Body of pancreas (tissue), 4 donors: ENCODE measurements around the gene CLECL1. TPM values are rescaled to one million over a fixed set of nuclear protein-coding genes. Genes with fewer than 3 reads are reported as not detected.
"Not testable (repeated sequence)": the region's sequence is repeated elsewhere in the genome, so short reads cannot be mapped to it uniquely, and the experiment has no call there.

Experiments
- ATAC-seq: fragments of 150-250 bp; one replicate; pipeline ENCODE4 v1.9.1; 2016
- DNase-seq, 4 donors: peaks; one replicate each; pipeline ENCODE4 v3.0.0-alpha.2; 2019
- H3K27ac ChIP-seq, 4 donors: fragments of 200-600 bp; sonication (generic); 1 replicate in 3 of 4; 2 replicates in 1 of 4; pipeline versions ENCODE4 v1.5.1 to v1.6.1; 2016 to 2019; ENCODE audit warnings: mild to moderate bottlenecking in 1 of 4, mixed read lengths in 1 of 4, moderate library complexity in 1 of 4
- H3K27me3 ChIP-seq, 2 donors: fragments of 200-600 bp; sonication (generic); one replicate each; pipeline ENCODE4 v1.6.0; 2016; ENCODE audit warnings: mild to moderate bottlenecking in 1 of 2
- H3K36me3 ChIP-seq, 2 donors: fragments of 200-600 bp; sonication (generic); replicated peaks in 1 of 2; 2 replicates each; pipeline ENCODE4 v1.5.1; 2016; ENCODE audit warnings: low read depth in 2 of 2; ENCODE audit not compliant: insufficient read depth in 1 of 2
- H3K4me1 ChIP-seq: fragments of 200-600 bp; sonication (generic); one replicate; pipeline ENCODE4 v1.6.0; 2016
- H3K4me3 ChIP-seq, 2 donors: fragments of 200-600 bp; sonication (generic); 1 replicate in 1 of 2; 2 replicates in 1 of 2; pipeline ENCODE4 v1.5.1; 2016 to 2019
- H3K9me3 ChIP-seq, 3 donors: fragments of 200-600 bp; sonication (generic); 1 replicate in 2 of 3; 2 replicates in 1 of 3; pipeline ENCODE4 v1.5.1; 2016
- POLR2A ChIP-seq, 3 donors: fragments of 450-650 bp; IDR thresholded peaks; one replicate each; pipeline ENCODE4 v1.6.1; 2016; ENCODE audit warnings: antibody characterized with exemption in 3 of 3, mild to moderate bottlenecking in 2 of 3
- WGBS, 2 donors: methylation state at CpG; one replicate each; pipeline ENCODE4 v1.1.5; 2017; 5-methylcytosine and 5-hydroxymethylcytosine counted together
- intact Hi-C: fragments of 100-400 bp; cut with DNase I; formaldehyde crosslinking; loops from one replicate; pipeline ENCODE4 v1.15.1; 2023
- total RNA-seq, 2 donors: library from RNA; depleted of rRNA; stranded (reverse); fragments of >200 nt; gene quantifications; one replicate each; pipeline ENCODE4 v1.1.0, GENCODE V29; 2016
- TF ChIP-seq, protein P1 (sequence below), 7 experiments: fragments of 450-650 bp in 4 of 7; fragments of 200-600 bp in 3 of 7; sonication (generic) in 3 of 7; IDR thresholded peaks; one replicate each; pipeline ENCODE4 v1.5.1; 2016 to 2019; ENCODE audit warnings: antibody characterized with exemption in 7 of 7

The CLECL1 gene
- total RNA-seq, 2 donors from 2014 or later, result not detected

DNA sequence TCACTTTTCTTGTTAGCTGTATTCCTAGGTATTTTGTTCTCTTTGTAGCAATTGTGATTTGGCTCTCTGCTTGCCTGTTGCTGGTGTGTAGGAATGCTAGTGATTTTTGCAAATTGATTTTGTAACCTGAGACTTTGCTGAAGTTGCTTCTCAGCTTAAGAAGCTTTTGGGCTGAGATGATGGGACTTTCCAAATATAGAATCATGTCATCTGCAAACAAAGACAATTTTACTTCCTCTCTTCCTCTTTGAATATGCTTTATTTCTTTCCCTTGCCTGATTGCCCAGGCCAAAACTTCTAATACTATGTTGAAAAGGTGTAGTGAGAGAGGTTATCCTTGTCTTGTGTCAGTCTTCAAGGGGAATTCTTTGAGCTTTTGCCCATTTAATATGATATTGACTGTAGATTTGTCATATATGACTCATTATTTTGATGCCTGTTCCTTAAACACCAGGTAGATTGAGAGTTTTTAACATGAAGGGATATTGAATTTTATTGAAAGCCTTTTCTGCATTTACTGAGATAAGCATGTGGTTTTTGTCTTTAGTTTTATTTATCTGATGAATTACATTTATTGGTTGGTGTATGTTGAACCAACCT lies 26.7 kb downstream of the CLECL1 start:
- peaks cover 5% of the 10 kb centered on the region for H3K4me1 ChIP-seq
- no peak for DNase-seq
- no peak for TF ChIP-seq POLR2A (IDR thresholded peaks at IDR 0.05)
- TF ChIP-seq, protein P1, sequence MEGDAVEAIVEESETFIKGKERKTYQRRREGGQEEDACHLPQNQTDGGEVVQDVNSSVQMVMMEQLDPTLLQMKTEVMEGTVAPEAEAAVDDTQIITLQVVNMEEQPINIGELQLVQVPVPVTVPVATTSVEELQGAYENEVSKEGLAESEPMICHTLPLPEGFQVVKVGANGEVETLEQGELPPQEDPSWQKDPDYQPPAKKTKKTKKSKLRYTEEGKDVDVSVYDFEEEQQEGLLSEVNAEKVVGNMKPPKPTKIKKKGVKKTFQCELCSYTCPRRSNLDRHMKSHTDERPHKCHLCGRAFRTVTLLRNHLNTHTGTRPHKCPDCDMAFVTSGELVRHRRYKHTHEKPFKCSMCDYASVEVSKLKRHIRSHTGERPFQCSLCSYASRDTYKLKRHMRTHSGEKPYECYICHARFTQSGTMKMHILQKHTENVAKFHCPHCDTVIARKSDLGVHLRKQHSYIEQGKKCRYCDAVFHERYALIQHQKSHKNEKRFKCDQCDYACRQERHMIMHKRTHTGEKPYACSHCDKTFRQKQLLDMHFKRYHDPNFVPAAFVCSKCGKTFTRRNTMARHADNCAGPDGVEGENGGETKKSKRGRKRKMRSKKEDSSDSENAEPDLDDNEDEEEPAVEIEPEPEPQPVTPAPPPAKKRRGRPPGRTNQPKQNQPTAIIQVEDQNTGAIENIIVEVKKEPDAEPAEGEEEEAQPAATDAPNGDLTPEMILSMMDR (IDR thresholded peaks at IDR 0.05), result no peak
- intact Hi-C loops, result loop anchor here (5.0 to 10.0 kb wide), 2 partner anchors 71 to 374 kb away; no protein-coding TSS in a partner anchor
- no peaks in the 10 kb centered on the region for H3K9me3 ChIP-seq
- no peak overlapping the region for H3K4me3 ChIP-seq
- no peaks in the 10 kb centered on the region for H3K27me3 ChIP-seq
- no peak overlapping the region for H3K27ac ChIP-seq
- ATAC-seq, result no peak
- H3K36me3 ChIP-seq, result no peaks in the 10 kb centered on the region

DNA sequence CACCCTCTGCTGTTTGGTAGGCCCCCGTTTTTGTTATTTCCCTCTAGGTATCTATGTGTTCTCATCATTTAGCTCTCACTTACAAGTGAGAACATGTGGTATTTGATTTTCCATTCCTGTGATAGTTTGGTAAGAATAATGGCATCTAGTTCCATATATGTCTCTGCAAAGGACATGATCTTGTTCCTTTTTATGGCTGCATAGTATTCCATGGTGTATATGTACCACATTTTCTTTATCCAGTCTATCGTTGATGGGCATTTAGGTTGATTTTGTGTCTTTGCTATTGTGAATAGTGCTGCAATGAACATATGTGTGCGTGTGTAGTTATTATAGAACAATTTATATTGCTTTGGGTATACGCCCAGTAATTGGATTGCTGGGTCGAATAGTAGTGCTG lies 28.3 kb downstream of the CLECL1 start:
- H3K9me3 ChIP-seq, H3K27ac ChIP-seq, H3K4me1 ChIP-seq, H3K4me3 ChIP-seq, H3K36me3 ChIP-seq, DNase-seq, H3K27me3 ChIP-seq, ATAC-seq: not testable (repeated sequence)
- 79 to 80% methylated on average over 5 of the region's 5 CpGs for WGBS, 2 donors
- intact Hi-C loops, result loop anchor here (10.0 kb wide), 1 partner anchor 70 kb away; no protein-coding TSS in a partner anchor

DNA sequence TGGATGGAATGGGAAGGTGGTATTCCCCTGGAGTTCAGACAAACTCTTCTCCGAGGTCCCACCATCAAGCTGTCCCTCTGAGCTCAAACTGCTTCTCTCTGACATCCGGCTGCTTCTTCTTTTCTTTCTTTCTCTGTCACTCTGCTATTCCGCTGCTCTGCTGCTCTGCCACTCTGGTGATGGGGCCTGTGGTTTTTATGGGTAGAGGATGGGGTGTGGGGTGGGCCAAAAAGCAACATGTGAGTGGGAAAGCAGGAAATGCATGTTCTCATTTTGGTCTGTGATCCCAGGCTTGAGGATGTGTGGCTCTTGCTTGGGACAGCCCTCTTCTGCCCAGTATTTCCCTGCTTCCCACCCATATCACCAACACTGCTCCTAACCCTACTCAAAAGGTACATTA lies 30.6 kb downstream of the CLECL1 start:
- no peak overlapping the region for H3K4me3 ChIP-seq
- H3K4me1 ChIP-seq, result no peaks in the 10 kb centered on the region
- H3K27me3 ChIP-seq, result no peaks in the 10 kb centered on the region
- no peaks in the 10 kb centered on the region for H3K9me3 ChIP-seq
- H3K27ac ChIP-seq, result no peak overlapping the region
- H3K36me3 ChIP-seq, result no peaks in the 10 kb centered on the region
- 34 to 83% methylated on average over 3 of the region's 3 CpGs for WGBS, 2 donors
- no peak for TF ChIP-seq POLR2A (IDR thresholded peaks at IDR 0.05)
- TF ChIP-seq, protein P1 (IDR thresholded peaks at IDR 0.05), result no peak
- ATAC-seq (no peak), DNase-seq (no peak)
- intact Hi-C loops, result loop anchor here (10.0 kb wide), 1 partner anchor 67 kb away; no protein-coding TSS in a partner anchor

DNA sequence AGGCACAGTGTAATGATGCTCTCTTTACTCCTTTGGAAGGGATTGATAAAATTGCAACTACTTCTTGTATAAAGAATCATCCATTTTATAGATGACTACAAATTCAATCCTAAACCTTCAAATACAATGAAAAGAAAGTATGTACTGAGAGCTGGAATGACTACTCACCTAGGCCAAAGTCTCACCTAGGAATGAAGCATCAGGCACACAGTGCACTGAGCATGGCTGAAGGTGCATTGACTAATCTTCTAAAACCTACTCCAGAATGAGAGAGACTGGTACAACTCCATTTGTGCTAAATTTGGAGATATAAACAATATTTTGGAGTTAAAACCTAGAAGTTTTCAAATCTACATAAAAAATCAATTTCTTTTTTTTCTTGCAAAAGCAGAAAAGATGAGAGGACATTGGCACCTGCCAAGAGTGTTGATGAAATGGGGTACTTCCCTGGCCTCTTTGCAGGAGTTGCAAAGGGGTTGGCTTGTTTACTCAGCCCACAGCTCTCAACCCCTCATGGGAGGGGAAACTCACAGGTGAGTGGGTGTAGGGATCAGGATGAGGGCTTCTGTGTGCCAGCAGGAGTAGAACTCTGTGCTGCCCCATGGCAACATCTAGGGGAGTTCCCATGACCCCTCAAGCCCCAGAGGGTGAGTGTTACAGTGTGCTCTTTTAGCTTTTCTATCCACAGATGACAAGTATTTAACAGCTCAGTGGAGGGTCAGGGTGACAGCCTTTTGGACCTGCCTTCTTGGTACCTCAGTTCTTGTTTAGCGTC lies 31.3 kb downstream of the CLECL1 start:
- Histone ChIP-seq H3K4me1 (no peaks in the 10 kb centered on the region), H3K27ac (no peak overlapping the region), H3K27me3 (no peaks in the 10 kb centered on the region), H3K36me3 (no peaks in the 10 kb centered on the region), H3K4me3 (no peak overlapping the region), H3K9me3 (no peaks in the 10 kb centered on the region)
- 67 to 96% methylated on average over 1 of the region's 1 CpG for WGBS, 2 donors
- intact Hi-C loops, result loop anchor here (10.0 kb wide), 1 partner anchor 67 kb away; no protein-coding TSS in a partner anchor
- TF ChIP-seq, protein P1 (IDR thresholded peaks at IDR 0.05), result no peak
- TF ChIP-seq POLR2A (IDR thresholded peaks at IDR 0.05), result no peak
- ATAC-seq, result no peak
- no peak for DNase-seq

DNA sequence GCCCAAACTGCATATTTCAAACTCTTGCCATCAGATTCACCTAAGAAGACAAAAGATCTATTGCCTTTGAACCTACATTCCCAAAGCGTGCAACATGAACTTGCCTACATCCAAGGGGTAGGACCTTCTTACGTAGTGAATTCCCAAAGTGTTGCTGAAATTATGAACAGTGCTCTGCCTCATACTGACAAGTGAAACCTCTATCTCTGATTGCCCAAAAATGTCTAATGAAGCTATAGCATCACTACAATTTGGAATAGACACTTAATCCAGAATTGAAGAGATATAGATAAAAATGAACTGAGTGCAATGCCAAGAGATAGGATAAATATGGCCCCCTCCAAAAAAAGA lies 32.3 kb downstream of the CLECL1 start:
- TF ChIP-seq, protein P1 (IDR thresholded peaks at IDR 0.05), result no peak
- no peak for TF ChIP-seq POLR2A (IDR thresholded peaks at IDR 0.05)
- H3K27me3 ChIP-seq, result no peaks in the 10 kb centered on the region
- no peaks in the 10 kb centered on the region for H3K9me3 ChIP-seq
- DNase-seq, result no peak
- H3K4me1 ChIP-seq, result no peaks in the 10 kb centered on the region
- intact Hi-C loops, result loop anchor here (10.0 kb wide), 1 partner anchor 66 kb away; no protein-coding TSS in a partner anchor
- no peak overlapping the region for H3K4me3 ChIP-seq
- 77 to 93% methylated on average over 2 of the region's 2 CpGs for WGBS, 2 donors
- no peak overlapping the region for H3K27ac ChIP-seq
- H3K36me3 ChIP-seq, result no peaks in the 10 kb centered on the region
- ATAC-seq, result no peak
